Eye (tissue), 1 donor: ENCODE measurements around the gene ERCC6L2.

Experiments
- DNase-seq: peaks from one replicate; pipeline ENCODE4 v3.0.0-alpha.2; 2015

Gene ERCC6L2

DNA sequence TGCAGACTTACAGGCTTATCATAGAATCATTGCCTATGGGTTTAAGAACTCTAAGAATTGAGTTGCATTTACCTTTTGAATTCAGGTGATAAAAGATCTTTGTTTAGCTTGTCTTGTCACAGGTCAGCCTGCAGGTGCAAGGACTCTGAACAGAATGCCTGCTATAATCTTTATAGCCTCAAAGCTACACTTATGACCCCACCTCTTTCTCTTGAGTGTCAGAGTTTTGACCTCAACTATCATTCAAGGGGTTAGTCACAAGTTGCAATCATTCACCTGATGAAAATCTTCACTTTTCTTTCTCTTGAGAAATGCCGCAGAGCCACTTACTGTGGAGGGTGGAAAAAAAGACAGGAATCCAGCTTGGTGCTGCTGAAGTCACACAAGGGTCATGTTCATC is 49.5 kb downstream of the ERCC6L2 start:
- DNase-seq: no peak

DNA sequence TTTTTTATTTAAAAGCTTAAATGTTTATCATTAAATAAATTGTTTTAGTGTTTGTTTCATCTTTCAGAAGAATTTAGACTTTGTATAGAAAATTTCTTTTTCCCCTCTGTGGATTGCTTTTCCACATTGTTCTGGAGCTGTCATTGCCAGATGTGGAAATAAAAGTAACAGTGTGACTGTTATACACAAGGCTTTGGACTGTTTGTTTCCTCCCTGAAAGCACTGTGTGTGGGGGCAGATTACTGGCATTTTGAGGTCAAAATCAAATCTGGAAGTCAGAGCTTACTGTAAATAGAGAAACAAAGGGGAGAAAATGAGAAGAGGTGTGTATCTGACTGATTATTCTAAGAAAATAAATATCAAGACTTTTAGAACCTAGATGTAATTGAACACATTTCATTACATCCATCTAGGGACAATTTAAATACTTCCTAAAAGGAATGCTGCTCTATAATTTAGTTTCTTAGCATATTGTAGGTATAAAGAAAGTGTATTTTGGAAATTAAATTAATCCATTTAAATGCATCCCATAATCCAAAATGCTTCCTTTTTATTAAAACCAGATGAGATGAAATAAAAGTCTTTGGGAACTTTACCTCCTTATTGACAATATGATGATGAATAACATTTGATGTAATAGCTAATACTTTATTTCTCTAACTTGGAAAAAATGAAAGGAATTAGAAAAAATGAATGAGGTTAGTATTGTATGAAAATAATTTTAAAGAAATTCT is 51.9 kb downstream of the ERCC6L2 start:
- DNase-seq: no peak

DNA sequence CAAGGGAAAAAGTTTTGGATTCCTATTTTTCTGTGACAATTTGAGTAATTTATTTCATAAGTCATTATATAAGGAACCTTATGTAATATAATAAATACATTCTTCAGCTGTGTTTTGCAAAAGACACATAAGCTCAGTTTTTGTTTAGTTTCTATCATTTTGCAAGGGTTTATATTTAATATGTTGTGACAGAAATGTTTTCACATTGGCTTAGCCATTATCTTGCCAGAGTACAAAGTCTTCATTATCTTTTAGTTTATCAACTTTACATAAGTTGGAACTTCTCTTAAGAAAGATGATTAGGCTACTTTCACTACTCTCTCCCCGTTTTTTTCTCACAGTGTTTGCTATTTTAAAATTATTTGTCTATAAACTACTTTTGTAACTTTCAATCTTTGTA is 54.8 kb downstream of the ERCC6L2 start:
- no peak for DNase-seq

DNA sequence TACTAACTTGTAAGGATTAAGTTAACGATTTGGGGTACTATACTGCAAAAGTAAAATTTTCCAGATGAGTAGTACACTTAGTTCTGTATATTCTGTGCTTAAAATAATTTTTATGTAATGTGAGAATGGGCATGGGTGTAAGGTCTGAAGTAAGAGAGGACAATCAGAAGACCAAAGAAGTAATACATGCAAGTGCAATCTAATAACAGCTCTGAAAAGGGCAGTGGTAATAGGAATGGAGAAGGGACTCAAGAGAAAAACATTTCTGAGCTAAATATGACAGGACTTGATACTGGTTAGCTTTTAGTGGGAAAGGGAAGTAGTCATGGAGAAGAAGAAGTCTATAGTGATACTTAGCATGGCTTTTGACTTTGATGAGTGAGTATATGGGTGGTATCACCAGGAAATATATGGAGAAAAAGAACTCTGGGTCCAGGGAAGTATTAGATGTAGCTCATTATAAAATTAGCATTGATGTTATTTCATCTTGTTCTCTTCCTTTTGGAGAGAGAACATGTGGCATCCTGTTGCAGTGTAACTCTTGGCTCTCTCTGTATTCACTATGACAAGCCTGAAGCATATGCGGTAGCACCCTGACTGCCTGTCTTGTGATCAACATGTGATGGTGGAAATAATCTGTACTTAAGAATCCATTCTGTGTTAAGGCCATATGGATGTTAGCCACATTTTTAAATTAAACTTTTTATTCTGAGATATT is 60.5 kb downstream of the ERCC6L2 start:
- no peak for DNase-seq

DNA sequence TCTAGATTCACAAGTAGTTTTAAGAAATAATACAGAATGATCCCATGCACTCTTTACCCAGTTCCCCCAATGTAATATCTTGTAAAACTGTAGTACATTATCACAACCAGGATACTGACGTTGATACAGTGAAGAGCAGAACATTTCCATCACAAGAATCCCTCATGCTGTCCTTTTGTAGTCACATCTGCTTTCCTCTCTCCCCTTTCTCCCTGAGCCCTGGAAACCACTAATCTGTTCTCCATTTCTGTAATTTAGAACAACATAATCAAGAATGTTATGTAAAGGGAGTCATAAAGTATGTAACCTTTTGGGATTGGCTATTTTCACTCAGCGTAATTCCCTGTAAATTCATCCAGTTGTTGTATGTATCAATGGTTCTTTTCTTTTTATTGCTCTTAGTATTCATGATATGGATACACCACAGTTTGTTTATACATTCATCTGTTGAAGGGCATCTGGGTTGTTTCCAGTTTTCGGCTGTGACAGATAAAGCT is 61.1 kb downstream of the ERCC6L2 start:
- DNase-seq: no peak

DNA sequence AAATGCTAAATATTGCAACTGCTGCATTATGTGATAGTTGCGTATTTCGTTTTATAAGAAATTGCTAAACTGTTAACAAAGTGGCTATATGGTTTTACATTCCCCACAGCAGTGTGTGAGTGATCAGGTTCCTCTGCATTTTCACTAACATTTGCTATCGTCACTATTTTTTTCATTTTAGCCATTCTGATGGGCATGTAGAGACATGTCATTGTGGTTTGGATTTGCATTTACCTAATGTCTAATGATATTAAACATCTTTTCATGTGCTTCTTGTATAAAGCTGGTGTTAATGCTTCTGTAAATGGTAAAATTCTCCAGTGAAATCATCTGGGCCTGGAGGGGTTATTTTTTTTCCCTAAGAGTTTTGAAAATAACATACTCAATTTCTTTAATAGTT is 61.6 kb downstream of the ERCC6L2 start:
- no peak for DNase-seq

DNA sequence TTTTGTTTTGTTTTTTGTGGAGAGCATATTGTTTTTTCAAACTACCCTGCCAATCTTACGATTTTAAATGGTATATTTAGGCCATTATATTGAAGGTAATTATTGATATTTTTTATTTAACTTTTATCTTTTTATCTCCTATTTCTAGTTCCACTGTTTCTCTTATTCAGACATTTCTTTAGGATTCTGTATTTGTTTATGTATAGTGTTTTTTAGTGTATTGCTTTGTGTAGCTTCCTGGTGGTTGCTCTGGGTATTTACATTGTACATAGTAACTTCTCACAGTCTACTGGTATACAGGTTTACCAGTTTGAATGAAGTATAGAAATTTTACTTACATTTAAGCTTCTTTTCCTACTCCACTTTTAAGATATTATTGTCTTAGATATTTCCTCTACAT is 63.2 kb downstream of the ERCC6L2 start:
- DNase-seq: no peak

DNA sequence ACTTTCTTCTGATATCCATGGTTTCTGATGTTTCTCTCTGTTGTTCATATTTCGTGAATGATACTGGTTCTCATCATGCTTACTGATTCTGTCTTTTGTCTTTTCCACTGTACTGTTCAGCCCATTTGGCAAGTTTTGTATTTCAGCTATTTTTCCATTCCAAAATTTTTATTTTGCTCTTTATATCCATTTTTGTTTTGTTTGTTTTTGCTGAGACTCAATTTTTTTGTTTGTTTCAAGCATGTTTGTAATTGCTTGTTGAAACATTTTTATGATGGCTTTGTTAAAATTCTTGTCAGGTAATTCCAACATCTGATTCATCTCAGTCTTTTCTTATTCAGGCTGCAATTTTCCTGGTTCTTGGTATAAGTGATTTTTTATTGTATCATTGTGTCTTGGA is 64.0 kb downstream of the ERCC6L2 start:
- DNase-seq: no peak

DNA sequence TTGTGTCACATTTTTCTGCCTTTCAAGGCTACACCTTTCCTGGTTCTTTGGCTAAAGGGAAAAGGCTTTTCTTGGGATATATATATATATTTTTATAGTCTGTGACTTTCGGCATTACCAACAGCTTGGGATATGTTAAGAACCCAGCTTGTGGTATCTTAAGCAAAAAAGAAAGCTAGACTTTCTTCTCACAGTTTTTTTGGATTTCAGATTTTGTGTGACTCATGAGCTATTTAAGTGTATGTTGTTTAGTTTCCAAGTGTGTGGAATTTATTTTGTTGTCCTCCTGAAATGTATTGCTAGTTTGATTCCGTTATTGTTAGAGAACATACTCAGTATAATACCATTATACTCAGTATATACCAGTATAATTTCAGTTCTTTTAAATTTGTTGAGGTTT is 64.8 kb downstream of the ERCC6L2 start:
- no peak for DNase-seq

DNA sequence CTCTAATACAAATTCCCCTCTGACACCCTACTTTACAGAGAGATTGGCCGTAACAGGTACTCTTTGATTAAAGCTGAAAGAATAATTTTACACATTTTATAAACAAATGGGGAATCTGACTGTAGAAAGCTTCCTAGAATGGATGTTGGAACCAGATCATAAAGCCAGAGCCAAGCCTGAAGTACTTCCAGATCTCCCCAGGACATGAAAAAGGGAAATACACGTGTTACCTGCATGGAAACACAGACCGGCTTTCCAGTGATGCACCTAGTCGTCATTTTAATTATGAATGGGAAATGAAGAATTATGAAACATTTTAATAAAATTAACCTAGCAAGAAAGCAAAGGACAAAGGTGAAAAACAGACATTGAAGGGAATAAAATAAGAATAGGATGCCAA is 66.5 kb downstream of the ERCC6L2 start:
- no peak for DNase-seq

DNA sequence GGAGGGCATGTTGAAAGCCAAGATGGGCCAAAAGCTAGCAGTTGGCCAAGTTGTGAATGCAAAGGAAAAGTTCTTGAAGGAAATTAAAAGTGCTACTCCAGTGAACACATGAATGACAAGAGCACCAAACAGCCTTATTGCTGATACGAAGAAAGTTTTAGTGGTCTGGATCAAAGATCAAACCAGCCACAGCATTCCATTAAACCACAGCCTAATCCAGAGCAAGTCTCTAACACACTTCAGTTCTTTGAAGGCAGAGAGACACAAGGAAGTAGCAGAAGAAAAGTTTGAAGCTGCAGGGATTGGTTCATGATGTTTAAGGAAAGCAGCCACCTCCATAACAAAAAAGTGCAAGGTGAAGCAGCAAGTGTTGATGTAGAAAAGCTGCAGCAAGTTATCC is 71.6 kb downstream of the ERCC6L2 start:
- DNase-seq: no peak

DNA sequence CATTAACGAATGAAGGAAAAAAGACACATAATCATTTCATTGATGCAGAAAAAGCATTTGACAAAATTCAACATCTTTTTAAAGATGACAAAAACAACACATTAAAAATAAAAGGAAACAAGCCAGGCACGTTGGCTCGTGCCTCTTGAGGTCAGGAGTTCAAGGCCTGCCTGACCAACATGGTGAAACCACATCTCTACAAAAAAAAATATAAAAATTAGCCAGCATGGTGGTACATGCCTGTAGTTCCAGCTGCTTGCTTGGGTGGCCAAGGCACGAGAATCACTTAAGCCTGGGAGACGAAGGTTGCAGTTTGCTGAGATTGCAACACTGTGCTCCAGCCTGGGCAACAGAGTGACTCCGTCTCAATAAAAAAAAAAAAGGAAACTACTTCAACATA is 77.0 kb downstream of the ERCC6L2 start:
- no peak for DNase-seq

DNA sequence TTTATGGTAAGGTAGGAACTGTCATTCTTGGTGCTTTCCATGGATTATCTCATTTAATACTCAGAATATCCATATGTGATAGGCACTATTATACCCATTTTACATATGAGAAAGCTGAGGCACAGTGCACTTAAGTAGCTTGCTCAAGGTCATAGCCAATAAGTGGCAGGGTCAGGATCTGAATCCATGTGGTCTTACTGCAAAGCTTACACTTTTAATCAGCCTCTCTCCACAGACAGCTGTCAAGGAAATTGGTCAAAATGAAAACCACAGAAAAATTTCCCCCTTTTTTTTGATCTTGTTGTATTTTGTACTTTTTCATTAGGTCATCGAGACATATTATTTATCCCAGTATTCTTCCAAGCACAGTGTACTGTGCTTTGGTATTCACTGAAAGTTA is 78.5 kb downstream of the ERCC6L2 start:
- no peak for DNase-seq

DNA sequence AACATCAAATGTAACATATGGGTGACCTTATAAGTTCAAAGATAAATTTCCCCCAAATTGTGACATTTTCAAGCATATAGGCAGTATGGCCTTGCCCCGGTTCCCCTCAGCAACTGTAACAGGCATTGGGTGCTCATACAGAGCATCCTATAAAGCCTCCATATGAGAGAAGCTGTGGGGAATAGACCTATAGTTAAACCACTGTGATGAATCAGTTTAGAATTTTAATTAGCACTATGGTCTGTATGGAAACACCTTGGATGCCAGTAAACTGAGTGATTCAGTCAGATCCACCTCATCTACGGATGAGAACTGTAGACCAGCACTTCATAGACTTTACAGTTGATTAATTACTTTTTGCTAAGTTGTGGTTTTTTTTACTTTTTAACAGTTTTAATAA is 79.4 kb downstream of the ERCC6L2 start:
- no peak for DNase-seq

DNA sequence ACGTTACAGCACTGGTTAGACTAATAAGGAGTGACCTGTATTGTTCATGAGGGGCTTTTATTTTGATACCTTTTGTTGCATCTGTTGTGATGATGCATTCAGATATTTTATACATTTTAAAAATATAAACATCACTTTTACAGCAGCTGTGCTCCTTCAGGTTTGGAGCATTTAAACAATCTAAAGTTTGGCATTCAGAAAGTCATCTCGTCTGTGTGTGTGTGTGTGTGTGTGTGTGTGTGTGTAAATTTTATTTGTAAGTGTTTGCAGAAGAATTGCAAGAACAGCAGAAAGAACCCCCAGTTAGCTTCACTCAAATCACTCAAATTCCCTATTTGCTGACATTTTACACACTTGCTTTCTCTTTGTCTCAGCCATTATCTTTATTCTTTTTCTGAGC is 87.4 kb downstream of the ERCC6L2 start:
- no peak for DNase-seq

DNA sequence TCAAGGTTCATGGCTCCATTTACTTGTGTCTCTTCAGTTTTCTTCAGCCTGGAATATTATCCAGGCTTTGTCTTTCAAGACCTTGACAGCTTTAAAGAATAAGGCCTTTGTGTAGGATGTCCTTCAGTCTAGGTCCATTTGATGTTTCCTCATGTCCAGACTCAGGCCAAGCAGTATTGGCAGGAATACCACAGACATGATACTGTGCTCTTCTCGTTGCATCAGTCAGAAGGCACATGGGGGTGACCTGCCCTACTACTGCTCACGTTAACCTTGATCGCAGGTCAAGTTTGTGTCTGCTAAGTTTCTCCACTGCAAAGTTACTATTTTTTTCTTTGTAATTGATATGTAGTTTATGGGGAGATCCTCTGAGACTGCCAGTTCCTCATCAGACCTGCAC is 88.2 kb downstream of the ERCC6L2 start:
- no peak for DNase-seq

DNA sequence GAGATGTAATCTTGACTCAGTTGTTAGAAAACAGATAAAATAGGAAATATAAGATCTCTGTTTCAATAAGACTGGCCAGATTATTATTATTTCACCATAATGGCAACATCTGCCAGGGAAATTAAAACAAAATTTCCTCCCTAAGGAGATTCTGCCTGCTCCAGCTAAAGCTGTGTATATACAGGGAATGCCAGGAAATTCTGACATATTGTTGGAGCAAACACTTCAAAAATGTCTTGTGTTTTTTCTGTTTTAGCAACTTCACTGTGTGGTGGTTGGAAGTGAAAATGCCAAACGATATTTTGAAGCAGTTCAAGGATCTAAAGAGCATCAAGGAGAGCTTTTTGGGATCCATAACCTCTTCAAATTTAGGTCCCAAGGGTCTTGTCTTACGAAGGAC is 90.8 kb downstream of the ERCC6L2 start:
- no peak for DNase-seq

DNA sequence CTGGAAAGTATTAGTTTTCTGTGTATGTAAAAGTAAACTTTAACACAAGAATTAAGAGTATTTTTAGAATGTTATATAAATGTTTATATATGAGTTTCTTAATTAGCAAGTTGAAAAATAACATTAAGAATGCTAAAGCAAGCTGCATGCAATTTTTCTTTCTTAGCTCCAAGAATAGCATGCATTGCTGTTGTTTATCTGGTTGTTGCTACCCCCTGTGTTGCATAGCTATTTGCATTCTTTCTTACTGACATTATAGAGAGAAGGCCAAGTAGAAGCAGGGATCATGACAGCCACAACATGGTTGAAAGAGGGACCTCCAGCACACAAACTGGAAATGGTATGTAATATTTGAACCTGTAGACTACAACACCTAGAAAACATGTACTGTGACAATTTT is 94.8 kb downstream of the ERCC6L2 start:
- no peak for DNase-seq

DNA sequence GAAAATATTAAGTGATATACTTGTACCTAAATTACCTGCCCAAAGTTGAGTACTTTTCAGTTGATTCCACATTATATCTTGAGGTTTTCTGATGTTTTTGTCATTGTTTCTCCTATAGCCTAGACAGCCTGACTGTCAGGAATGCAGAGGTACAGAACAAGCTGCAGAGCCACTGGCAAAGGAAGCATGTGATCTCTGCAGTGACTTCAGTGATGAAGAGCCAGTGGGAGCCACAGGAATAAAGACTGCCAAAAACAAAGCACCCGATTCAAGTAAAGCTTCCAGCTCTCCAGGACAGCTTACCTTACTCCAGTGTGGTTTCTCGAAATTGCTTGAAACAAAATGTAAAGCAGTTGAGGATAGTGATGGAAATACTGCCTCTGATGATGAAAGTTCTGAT is 96.3 kb downstream of the ERCC6L2 start:
- DNase-seq: no peak

DNA sequence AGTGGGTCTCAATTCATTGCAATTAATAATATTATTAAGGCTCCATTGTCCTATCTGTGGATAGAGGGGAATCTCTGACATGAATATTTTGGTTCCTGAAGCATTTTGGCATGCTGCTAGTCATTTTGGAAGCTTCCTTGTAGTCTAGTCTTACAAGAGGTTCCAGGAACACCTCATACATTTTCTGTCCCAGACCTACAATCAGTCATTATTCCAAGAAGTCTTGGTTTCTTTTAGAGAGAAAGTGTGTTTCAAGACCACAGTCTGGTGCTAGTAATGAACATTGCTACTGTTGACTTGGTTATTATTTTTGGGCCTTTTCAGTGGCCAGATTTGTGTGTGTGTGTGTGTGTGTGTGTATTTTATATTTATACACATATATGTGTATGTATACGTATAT is 98.9 kb downstream of the ERCC6L2 start:
- no peak for DNase-seq

DNA sequence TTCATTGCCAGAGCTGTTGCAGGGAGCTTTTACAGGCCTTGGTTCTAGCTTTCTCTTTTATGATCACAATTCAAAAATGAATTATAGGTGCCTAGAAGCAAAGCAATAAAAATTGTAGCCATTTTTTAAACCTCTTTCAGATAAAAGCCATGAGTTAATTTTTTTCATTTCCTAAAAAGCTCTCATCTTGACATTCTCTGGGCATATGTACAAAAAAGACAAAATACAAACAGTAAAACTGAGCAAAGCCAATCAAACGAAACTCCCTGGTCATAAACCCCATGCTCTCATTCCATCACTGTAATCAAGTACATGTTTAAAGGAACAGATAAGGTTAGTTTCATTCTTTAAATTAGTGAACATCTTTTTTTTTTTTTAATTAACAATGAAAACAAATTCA is 101.9 kb downstream of the ERCC6L2 start:
- no peak for DNase-seq

DNA sequence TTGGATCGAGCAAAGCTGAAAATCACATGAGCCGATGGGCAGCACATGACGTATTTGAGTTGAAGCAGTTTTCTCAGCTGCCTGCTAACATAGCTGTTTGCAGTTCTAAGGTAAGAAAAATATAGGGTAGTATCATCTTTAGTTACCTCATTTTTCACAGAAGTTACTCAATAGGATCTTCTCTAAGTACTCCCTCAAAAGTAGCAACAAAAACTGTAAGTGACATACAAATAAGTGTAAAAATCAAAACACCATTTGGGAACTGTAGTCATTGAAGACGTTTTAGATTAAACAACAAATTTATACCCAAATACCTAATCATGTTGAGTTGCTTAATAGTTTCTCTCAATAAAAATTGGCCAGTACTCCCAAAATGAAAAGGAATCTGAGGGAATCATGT is 102.6 kb downstream of the ERCC6L2 start:
- DNase-seq: no peak

DNA sequence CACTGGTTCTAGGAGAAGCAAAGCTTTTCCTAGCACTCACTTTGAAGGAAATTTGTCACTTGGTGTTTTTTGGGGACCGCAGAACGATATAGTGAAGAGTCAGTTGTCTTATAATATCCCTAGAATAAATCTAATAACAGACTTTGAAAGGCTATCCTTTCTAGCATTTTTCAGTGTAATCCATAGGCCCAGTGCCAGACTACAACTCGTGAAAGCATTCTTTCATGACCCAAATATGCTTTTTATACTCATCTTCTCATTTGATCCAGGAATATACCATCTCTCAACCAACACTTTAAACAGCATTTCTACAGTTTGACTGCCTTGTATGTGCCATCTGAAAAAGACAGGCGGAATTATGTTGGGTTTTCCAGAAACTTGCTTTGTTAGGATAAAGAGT is 104.0 kb downstream of the ERCC6L2 start:
- no peak for DNase-seq

DNA sequence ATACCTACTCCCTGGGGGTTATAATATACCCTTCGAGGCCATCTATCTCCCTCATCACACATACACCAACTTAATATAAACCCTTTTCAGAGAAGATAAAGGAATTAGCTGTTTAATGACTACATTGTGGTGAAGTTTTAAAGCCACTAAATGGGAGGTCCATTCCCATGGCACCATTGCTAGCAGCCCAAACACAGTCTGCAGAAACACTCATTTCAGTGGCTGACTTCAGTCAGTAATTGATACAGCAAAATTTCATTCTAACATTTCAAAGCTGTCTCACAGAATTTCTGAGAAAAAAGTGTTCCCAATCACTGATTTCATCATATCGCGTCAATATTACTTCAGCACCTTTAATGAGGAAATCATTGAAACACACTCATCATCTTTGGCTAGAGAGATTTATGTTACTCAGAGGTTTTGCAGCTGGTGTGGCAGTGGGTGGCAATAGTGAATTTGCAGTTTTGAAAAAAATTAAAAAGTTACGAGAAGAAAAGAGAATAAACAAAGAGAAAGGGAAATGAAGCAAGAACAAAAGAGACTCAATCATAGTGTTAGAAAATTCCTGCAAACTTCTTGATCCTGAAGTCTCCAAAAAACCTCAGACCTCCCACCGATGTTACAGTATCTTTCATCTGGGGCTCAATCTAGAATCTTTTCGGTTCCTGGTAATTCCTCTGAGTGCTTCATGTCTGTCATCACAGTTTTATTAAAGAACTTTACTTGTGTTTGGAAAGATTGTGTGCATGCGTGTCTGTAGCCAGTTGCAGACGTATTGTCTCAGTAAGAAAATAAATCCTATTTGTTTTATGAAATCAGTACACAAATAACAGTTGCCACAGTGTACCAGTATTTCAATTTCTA is 105.0 kb downstream of the ERCC6L2 start:
- DNase-seq: no peak
